Measurements from ENCODE around the gene IL17RD.

IL17RD gene

DNA sequence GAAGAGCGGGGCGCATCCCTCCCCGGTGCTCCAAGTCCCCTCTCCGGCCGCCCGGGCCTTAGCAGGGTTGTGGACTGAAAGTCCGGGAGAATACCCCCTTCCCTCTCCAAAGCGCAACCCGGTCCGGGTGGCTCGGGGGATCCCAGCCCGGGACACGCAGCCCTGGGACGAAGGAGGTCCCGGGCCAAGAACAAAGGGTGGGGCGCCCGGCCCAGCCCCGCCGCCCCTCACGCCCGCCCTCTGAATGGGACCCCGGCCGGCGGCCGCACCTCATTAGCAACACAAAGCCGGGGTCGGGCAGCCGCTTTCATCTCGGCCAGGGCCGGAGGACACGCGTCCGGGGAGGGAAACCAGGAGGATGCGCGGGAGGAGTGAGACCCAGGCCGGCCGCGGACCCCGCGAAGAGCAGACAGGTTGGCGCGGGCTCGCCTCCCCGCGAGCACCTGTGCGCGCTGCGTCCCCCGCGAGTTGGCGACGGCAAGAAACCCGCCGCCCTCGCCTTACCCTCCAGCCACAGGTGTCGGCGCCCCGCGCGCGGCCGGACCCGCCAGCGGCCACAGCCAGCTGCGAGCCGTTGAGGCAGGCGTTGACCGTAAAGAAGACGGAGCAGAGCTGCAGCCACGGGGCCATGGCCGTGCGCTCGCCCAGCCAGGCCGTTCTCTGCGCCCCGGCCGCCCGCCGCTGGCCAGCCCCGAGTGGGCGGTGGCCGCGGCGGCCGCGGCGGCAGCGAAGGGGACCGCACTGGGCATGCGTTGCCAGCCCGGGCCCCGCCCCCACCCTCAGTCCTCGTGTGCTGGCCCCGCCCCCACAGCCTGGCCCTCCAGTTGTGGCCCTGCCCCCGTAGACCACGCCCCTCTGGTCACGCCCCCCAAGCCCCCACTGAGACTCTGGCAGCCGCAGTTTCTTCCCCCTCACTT is at the start of gene IL17RD:
IL17RD (minus strand) TSS at position 697 of the 917 bp plus-strand sequence; CDS start at position 630, 67 bp downstream.
- no peak for DNase-seq

DNA sequence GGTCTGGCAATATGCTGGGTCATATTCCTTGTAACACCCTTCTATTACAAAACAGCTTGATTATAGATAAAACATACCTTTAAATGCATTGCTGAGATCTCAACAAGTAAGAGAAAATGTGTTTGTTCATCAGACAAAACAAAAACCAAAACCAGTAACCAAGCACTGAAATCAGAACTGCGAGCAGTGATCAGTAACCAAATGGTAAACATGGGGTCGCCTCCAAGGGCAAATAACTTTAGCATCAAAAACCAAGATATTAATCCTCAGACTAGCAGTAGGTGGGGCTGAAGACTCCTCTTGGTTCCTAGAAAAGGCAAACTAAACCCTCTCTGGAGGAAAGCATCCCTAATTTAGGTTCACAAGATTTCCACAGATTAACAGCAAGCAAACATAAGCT is 41.3 kb upstream of the IL17RD start:
- DNase-seq = no peak

DNA sequence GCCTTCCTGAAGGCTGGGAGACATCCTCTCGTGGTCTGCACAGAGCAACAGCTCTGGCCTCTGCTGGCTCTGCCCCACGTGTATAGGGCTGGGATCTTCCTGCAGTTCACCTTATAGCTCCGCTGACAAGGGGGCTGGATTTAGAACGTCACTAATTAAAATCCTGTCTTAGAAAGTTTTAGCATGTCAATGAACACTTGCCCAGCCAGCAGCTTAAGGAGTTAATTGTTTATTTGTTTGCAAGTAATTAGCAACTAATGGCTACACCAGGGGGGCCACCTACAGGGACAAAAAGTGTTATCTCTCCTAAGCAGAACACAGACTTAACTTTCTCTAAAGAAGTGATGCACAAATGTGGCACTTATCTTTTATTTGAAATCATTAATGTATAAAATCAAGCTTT is 34.7 kb upstream of the IL17RD start, which contains the start of gene HESX1:
HESX1 (minus strand) TSS at position 84 of the 403 bp plus-strand sequence; CDS start at position 24, 60 bp downstream.
- no peak for DNase-seq

DNA sequence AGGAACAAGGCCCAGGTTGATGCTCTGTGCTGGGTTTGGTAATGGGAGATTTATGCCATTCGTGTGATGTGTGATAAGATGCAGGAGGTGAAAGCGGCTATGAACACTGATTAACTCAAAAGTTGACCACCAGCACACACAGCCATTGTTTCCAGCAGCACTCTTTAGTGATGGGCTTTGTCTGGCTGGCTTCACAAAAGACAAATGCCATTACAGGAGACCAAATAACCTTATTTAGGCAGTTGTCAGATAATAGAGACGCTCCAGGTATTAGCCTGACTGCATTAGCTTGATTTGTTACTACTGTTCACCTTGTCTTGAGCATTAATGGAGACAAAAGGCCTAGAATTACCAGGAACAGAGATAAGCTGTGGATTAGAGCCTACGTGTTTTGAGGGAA is 29.5 kb upstream of the IL17RD start:
- DNase-seq = no peak

DNA sequence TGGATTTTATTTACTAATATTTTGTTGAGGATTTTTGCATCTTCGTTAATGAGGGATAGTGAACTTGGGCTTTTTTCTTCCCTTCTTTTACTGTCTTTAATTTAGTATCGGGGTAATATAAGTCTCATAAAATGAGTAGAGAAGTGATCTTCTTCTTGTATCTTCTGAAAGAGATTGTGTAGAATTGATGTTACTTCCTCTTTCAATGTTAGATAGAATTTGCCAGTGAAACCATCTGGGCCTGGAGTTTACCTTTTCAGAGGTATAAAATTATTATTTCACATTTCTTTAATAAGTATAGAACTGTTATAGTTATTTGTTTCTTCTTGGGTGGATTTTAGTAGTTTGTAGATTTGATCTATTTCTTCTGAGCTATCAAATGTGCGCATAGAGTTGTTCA is 26.9 kb upstream of the IL17RD start:
- DNase-seq = no peak

DNA sequence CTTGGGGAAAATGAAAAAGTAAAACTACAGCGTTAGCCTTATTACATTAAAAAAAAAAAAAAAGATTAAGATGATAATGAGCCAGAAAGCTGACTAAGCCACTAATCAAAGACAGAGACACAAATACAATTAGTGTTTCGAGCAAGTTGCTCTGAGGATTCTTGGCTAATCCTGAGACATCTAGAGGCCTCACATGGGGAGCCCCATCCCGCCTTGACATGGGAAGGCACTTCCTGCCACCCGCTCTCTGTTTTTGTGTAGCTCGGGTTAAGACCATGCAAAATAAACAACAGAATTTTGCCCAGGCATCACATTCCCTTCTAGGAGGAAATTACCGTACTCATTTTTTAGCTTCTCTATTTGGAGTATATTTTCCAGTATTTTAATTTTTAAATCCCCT is 19.4 kb upstream of the IL17RD start:
- DNase-seq = no peak

DNA sequence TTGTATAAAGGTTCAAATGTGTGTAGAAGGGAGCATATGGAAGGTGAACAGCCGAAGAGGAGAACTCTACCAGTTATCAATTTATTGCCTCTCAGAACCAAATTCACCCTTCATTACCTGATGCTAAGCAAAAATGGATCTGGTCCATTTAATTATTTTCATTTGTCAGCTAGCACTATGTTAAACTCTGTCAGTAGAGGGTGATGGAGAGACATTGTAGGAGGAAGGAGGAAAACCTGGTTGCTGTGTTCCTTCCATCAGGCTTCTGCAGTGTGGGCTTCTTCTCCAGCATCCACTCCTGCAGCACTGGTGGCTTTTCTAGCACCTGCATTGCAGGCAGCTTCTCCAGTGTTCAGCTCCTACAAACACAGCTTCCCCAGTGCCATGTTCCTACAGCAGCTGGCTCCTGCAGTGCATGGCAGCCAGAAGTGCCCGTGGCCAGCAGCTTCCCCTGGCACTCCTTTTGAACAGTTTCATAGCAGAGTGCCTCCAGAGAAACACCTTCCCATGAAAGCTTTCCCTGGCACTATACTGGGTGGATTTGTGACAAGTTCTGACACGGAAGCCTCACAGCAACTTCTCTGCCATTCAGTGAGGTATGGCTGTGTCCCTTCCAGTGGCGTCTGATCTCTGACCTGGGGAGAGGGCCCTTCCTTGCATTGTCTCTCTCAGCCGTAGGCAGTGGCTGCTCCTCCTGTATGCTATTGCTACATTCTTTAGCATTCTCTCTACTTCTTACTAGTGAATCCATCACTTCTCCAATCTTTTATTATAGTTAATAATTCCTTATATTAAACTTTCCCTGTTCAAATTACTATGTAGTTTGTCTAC is 14.6 kb upstream of the IL17RD start:
- DNase-seq = no peak

DNA sequence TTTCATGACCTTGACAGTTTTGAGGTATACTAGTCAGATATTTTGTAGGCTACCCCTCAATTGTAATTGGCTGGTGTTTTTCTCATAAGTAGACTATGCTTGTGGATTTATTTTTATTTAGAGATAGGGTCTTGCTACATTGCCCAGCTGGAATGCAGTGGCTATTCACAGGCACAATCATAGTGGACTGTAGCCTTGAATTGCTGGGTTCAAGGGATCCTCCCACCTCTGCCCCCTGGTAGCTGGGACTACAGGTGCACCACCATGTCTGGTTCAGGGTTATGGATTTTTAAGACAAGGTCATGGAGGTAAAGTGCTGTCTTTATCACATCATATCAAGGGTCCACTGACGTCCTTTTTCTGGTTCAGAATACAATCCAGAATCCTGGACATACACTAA is 10.9 kb upstream of the IL17RD start:
- no peak for DNase-seq

DNA sequence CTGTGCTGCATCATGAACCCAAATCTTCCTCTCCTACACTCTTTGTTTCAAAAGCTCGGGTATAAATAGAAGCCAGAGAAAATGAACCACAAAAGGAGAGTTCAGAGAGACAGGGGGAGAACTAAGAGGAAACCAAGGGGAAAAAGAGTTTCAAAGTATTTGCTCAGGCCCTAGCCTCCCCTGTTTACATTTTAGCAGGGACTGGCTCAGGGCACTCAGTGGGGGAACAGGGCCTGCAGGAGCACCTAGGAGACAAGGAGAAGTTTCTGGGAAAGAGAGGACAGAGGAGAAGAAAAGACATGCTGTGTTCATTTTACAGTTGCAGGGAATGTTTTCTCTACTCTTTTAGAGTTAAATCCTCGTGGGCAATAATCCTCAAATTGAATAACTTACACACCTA is 8.5 kb upstream of the IL17RD start:
- no peak for DNase-seq

DNA sequence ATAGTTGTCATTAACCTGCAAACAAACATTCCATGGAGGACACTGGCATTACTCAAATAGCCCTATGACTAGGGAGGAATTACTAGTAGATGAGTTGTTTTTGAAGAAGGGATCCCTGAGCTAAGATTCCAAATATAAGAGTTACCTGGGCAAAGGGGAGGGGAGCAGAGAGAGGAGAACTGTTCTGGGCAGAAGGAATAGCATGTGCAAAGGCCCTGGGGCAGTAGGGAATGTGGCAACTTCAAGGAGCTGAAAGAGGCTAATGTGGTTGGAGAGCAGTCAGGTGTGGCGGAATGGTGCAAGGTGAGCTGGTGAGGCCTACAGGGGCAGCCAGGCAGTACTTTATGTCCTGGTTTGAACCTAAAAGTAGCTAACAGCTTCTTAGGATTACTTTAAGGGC is 5.8 kb upstream of the IL17RD start:
- no peak for DNase-seq

DNA sequence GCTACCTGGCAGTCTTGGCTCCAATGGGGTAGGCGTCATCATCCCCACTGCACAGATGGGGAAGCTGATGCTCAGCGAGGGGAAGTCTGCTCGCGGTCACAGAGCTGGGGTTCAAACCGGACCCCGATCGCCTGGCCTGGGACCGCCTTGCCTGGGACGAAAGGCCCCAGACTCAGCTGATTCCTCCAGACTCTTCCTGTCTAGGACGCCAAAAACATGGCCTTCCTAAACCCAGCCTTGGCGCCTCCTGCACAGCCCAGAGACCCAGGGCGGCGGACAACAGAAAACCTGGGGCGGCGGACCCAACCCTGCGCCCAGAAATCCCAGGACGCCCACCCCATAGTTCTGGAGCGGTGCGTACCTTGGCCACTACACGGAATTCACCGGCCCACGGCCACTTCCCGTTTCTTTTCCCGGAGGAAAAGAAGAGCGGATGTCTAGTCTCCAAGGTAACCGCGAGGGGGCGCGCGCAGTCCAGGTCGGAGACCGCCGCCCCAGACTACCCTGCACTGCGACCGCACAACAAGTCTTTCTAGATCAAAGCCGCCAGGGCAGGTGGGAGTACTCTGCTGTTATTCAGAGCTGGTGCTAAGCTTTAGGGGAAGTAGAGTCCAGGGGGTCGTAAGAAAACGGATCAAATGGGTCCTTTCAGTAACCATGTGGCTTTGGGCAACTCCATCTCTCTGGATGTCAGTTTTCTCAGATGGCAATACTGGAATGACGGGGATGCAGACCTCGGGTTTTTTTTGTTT is 4.9 kb upstream of the IL17RD start:
- peak; percentile 16 for DNase-seq

DNA sequence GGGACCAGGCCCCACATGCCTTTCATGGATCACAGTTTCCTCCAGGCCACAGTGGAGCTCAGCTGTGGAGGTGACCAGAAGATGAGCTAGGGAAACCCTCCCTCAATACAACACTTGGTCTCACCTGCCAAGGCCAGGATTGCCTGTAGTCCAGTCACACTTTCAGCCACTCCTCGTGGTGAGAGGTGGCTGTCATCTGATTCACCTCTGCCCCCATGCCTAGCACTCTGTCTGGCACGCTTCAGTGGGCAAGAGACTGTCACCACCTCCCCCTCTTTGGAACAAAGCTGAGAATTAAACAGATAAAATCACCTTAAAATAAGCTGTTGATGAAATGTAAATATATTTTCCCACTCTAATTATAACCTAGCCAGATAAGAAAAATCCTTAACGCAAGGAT is 4.0 kb upstream of the IL17RD start:
- no peak for DNase-seq

DNA sequence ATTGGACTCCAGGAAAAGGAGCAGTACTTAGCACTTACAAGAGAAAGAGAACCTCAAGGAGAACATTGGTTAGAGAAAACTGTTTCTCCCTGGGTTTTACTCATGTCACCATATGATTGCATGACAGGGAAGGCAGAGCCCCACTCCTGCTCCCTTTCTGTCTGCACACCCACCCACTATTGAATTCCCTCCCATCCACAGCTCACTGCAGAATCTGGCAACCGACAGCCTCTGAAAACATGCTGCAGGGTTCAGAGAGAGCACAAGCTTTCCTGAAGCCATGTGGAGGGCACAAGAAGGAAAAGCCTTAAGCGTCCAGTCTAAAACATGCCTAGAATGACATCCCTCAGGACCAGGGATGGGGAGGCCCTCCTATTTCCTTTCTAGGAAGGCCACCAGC is 3.0 kb upstream of the IL17RD start:
- no peak for DNase-seq

DNA sequence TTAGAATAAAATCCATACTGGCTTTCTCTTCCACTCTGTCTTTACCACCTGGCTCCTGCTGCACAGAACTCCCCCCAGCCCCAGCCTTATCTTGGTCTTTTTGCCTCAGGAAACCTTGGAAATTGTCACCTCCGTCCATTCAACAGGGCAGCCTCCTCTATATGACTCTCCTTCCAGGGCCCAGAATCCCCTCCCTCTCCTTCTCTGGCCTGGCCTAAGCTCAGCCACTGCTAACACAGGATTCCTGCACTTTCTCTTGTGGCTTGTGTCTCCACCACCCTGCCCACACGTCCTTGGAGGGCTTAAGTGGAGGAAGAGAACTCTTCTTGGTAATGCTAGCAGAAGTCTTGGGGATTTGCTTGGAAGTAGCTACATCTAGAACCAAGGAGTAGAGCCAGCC is 1.5 kb upstream of the IL17RD start:
- DNase-seq = no peak

DNA sequence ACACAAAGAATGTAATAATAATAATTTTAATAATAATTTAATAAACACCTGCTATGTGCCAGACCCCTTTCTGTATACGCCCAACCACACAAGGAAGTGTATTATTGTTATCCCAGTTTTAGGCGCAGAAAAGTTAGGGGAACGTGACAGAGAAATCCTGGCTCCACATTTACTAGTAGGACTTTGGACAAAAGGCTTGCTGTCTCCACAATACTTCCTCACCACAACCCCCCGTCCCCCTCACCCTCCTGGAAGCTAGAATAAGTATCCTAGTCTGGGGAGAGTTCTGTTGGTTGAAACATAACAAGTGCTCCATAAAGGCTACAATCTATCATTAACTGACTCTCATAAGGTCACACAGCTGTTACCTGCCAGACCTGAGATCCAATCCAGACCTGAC is 488 bp upstream of the IL17RD start:
- DNase-seq = no peak

DNA sequence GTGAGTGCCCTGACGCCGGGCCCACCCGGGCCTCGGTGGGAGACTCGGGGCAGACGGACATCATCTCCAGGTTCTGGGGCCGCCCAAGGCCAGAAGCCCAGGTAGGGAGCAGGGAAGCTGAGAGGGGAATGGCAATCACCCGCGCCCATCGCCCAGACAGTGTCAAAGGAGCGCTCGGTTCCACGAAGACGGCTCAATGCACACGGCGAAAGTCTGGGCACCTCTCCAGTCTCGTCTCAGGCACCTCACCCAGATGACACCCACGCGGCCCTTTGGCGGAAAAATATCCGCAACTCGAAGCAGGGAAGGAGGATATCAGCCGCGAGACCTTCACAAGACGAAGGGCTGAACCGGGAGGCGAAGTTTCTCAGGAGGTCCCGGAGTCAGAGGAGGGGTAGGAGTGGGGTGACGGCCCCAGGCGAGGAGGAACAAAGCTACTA is 916 bp downstream of the IL17RD start:
- DNase-seq = no peak

DNA sequence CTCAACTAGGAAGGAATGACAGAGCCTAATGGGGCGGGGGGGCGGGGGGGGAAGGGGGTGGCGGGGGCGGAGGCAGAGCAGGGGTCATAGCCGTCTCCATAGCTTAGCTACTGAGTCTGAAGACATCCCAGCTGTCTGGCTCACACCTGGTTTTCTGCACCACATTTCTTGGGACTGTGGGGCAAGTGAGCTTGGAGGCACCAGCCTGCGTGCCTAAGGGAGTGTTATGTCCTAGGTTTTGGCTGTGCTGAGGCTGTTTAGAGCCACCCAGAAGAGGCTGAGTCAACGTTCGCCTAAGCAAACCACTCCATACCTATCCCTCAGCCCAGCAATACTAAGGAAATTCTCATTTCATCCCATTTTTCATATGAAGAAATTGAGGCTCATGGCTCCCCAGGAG is 1.4 kb downstream of the IL17RD start:
- no peak for DNase-seq

DNA sequence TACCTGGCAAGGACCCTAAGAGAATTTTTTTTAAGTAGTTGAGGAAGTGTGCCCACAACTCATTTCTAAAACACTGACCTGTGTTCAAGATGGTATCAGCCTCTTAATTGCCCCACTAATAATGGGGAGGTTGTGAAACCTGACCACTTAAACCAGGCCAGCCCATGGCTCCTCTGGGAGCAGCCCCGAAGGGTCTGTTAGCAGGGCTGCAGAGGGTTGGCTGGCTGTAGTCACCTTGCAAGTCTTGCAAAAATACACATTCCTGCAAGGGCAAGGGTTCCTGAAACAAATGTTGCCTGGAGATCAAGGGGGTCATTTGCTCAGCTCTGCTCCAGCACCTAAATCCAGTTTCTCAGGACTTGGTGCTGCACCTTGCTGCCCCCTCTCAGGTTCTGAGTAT is 3.2 kb downstream of the IL17RD start:
- DNase-seq = no peak

DNA sequence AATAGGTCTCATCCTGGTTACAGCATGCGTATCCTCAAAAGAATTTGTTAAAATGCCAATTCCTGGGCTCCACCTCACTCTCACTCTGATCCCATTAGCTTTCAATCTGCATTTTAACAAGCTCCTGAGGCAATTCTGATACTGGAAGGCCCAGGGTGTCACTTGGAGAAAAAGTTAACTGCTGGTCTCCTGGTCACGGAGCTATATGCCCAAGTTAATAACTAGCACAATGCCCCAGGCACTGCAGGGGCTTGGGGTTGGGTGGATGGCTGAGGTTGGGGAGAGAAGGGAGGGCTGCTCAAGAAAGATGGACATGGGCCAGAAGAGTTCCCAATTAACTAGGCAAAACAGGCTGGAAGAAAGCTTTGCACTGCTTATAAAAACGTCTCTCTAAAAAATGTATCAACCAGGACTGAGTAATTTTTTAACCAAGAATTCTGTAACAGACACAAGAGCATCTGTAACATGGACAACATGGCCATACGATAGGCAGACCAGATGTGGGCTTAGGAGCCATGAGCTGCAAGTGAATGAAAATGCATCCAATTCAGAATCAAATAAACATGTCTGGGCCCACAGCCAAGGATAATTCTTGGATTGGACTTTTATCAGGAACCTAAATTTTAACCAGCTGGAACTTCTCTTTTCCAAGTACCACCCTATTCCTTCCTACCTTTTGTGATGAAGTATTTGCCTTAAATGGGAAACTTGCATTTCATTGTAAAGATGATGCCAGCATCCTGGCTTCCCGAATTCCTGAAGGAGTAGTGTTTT is 4.2 kb downstream of the IL17RD start:
- no peak for DNase-seq

DNA sequence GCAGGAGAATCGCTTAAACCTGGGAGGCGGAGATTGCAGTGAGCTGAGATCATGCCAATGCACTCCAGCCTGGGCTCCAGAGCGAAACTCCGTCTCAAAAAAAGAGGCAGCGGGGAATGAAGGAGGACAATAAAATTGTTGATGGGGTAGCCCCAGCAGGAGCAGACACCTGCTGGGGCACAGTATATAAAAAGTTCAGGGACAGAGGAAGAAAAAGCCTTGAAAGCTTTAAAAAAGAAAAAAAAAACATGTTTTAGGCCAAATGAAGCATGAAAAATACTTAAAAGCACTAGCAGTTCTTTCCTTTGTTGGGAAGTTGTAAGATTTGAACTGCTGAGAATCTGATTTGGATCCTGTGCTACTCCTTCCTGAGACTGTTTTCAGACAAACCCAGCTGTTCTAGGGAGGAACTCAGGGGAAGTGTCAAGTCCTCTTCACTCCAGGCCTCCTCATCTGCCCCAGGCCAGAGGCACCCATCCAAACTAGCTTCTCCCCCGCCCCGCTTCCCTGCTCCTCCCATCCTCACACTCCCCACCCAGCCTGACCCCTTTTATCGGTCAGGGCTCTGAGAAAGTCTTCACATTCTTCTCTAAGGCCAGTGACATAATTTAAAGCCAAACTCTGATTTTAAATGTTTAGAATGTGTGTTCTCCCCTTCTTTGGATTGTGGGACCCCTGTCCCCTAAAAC is 4.9 kb downstream of the IL17RD start:
- no peak for DNase-seq
